ENCODE results near the gene MATCAP1.

Gene MATCAP1

DNA sequence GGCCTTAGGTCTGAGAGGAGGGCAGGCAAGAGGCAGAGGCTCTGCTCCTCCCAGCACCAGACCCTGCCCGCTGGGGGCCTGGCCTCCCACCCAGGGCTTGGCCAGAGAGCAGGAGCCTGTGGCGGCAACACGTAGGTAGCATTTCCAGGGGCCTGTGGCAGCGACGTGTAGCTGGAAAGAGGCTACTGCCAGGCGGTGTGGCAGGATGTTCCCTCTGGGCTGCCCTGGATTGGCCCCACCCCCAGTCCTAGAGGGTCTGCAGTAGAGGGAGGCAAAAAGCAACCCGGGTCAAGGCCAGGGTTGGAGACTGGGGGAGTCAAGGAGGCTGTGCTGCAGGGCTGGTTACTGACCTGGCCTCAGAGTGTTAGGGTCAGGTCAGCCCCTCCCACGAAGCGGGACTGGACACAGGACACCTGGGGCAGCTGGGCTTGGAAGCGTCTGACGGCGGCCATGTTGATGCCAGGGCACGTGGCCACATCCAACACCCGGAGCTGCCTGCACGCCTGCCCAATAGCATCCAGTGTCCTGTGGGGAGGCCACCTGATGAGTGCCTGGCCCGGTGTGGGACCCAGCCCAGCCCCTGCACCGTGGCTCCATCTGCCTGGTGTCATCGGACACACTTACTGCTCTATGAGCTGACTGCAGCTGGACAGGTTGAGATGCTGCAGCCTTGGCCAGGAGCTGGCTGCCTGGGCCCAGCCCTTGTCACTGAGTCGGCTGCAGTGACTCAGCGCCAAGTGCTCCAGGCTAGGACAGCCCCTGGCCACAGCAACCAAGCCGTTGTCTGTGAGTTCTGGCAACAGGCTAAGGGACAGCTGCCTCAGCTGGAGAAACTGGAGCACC lies 23.7 kb upstream of the MATCAP1 start:
- no peak for DNase-seq

DNA sequence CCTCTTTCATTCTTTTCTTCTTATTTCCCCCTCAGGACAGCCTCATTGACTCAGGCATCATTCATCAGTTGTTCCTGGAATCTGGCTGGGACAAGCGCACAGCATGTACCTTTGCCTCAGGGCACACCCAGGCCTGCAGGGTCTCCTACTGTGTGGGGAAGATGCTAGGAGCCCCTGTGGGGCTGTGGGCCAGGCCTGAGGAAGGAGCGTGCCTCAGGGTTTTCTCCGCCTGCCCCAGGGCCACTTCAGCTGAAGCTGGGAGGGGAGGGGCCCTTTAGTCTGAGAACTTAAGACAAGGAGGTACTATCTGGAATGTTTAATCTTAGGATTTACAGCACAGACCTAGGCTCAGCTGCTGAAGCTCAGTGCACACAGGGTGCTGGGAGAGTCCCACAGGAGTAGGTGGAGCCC lies 23.1 kb upstream of the MATCAP1 start:
- no peak for DNase-seq

DNA sequence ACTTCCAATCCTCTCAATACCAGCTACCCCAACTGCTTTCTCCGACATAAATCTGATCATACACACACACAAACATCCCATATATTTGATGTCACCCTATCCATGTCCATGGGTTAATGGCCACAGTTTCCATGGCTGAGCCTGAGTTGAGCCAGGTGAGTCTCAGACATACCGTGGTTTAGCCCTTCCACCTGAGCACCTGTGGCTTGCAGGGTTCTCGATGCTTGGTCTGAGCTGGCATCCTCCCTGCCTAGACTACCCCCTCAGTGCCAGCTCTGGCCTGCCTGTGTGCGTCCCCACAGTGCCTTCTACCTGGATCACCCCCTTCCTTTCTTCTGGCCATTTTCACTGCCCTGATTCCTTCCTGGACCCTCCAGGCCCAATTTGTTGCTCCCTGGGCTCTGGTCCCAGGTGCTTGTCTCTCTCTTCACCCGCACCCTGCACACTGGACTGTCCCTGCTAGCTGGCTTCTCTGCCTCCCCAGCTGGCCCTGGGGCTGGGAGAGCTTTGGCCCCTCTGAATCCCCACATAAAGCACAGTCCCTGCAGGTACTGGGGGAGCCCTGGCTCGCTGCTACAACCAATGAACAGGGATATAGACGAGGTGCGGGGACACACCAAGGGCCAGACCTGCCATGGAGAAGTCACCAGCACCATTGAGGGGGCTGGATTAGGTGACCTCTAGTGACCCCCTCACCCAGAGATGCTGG lies 22.5 kb upstream of the MATCAP1 start:
- DNase-seq = no peak

DNA sequence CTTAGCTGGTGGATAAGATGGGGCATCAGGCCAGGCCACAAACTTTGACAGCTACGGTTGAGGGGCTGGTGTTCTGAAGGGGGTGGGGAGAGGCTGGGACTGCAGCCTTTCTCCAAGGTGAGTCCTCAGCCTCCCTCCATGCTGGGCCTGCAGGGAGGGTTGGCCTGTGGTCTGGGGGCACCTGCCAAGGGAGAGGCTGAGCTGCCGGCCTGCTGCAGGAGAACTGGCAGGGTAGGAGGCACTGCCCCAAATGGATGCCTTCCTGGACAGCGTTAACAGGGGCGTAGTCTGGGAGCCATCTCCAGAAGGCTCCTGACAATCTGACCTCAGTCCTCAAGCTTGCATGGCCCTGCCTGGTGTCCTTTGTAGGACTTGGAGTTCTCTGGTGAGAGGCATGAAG lies 20.3 kb upstream of the MATCAP1 start:
- DNase-seq = no peak

DNA sequence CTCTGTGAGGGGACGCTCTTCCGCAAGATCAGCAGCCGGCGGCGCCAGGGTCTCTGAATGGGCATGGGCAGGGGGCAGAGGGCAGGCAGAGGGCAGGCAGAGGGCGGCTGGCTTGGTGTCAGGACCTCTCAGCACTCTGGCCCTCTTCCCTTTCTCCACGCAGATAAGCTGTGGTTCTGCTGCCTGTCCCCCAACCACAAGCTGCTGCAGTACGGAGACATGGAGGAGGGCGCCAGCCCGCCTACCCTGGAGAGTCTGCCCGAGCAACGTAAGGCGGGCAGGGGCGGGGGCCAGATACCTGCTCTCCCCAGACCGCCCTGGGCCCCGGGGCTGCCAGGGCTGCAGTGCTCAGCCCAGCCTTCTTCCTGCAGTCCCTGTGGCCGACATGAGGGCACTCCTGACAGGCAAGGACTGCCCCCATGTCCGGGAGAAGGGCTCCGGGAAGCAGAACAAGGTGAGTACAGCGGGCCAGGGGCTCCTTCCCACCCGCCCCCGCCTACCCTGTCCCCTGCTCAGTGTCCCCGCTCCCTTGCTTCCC lies 19.3 kb upstream of the MATCAP1 start:
- DNase-seq = no peak

DNA sequence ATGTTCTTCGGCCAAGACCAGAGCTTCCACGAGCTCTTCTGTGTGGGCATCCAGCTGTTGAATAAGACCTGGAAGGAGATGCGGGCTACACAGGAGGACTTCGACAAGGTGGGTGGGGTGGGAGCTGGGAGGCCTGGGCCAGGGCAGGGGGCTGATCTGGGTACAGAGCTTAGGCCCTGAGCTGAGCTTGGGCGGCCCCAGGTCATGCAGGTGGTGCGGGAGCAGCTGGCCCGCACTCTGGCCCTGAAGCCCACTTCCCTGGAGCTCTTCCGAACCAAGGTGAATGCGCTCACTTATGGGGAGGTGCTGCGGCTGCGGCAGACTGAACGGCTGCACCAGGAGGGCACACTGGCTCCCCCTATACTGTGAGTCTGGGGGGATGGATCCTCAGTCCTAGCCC lies 18.7 kb upstream of the MATCAP1 start:
- no peak for DNase-seq

DNA sequence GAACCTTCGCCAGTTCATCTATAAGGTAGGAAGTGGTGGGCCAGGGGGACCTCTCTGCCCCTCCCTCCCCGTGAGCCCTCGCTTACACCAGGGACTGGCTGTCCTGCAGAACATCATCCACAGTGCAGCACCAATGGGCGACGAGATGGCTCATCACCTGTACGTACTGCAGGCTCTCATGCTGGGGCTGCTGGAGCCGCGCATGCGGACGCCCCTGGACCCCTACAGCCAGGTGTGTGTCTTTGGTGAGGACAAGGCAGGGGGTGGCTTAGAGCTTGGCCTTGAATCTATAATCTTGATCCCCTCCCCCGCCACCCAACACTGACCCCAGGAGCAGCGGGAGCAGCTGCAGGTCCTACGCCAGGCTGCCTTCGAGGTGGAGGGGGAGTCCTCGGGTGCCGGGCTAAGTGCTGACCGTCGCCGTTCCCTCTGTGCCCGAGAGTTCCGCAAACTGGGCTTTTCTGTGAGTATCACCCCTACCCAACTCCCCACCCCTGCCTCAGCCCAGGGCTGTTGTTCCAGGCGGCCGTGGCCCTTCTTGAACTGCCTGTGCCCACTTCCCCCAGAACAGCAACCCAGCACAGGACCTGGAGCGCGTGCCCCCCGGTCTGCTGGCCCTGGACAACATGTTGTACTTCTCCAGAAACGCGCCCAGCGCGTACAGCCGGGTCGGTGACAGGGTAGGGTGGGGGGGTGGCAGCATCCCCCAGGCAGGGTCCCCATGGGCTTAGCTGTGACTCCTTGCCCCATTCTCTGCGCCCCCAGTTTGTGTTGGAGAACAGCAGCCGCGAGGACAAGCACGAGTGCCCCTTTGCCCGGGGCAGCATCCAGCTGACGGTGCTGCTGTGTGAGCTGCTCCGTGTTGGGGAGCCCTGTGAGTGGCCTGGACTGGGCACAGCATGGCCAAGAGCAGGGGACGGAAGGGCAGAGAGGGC lies 17.9 kb upstream of the MATCAP1 start:
- no peak for DNase-seq

DNA sequence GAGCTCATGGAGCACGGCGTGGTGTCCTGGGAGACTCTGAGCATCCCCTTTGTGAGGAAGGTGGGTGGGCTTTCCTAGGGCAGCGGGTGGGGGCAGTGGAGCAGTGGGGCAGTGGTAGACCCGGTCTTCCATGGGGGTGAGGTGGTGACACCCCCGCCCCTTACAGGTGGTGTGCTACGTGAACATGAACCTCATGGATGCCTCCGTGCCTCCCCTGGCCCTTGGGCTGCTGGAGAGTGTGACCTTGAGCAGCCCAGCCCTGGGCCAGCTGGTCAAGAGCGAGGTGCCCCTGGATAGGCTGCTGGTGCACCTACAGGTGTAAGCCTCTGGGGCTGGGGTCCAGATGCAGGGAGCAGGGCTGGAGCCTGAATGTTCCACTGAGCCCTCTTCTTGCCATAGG lies 16.7 kb upstream of the MATCAP1 start:
- DNase-seq = no peak

DNA sequence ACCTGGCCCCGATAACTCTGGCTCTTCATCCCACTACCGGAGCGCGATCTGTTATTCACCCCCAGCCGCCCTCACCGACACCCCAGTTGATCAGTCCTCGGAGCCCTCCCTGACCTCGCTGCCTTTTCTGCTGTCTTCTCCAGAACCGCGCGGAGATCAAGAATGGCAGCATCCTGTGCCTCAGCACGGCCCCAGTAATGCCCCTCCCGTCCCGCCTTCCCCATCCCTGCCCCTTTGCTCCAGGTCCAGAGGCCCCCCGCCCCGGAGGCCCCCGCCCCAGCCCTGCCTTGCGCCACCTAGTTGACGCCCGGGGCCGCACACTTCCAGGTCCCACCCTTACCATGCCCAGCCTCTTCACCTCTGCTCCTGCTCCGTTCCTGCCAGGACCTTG lies 16.0 kb upstream of the MATCAP1 start:
- DNase-seq = no peak

DNA sequence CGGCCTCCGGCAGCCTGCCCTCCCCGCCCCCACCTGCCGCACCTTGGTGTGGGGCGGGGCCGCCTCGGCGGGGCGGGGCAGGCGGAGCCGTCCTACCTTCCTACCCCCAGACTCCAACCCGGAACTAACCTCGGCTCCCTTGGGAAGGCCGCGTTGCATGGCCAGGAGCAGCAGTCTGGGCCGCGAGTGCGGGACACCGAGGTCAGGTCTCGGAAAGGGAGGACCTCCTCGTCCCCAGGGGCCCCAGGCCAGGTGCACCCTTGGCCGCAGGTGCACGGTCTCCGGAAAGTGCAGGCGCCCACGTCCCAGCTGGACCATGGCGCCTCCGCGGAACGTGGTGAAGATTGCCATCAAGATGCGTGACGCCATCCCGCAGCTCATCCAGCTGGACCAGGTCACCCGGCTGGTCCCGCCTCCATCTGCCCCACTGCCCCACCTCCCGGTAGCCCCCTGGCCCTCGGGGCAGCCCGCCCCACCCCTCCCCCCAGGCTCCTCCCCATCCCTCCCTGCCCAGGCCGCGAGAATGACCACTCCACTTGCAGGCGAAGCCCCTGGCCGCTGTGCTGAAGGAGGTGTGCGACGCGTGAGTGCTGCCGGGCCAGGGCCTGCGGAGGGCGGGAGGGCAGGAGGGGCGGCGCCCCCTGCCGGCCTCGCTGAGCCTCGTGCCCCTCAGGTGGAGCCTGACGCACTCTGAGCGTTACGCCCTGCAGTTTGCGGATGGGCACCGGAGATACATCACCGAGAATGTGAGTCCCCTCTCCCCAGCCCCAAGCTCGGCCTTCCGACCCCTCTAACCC lies 15.4 kb upstream of the MATCAP1 start, which contains the start of gene ELMO3:
Gene ELMO3 (plus strand): TSS at position 121 of the 797 bp plus-strand sequence. CDS start 196 bp downstream, at position 317.
- DNase-seq = no peak

DNA sequence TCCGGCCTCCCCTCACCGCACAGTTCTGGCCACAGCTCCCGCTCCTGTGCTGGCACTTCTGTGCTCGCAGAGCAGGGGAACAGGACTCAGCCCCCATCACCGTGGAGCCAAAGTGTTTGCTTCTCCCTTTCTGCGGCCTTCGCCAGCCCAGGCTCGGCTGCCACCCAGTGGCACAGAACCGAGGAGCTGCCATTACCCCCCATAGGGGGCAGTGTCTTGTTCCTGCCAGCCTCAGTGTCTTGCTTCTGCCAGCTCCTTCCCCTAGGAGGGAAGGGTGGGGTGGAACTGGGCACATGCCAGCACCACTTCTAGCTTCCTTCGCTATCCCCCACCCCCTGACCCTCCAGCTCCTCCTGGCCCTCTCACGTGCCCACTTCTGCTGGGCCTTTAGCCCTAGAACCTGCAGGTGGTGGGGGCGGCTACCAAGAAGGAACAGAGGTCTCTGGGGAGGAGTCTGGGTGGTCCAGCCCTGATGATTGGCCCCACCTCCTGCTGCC lies 14.5 kb upstream of the MATCAP1 start:
- DNase-seq = no peak

DNA sequence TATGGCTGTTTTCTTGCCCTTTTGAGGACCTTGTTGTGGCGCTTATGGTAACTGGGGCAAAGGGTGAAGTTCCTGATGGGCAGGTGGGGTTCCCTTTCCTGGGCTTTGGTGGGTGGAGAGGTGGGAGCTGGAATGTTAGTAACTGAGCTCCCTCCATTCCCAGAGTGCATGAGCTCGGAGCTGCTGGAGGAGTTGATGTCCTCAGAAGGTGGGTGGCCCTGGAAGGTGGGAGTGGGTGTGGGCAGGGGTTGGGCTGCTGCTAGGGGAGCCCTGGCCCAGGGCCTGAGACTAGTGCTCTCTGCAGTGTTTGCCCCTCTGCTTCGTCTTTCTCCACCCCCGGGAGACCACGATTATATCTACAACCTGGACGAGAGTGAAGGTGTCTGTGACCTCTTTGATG lies 13.9 kb upstream of the MATCAP1 start:
- DNase-seq = no peak

DNA sequence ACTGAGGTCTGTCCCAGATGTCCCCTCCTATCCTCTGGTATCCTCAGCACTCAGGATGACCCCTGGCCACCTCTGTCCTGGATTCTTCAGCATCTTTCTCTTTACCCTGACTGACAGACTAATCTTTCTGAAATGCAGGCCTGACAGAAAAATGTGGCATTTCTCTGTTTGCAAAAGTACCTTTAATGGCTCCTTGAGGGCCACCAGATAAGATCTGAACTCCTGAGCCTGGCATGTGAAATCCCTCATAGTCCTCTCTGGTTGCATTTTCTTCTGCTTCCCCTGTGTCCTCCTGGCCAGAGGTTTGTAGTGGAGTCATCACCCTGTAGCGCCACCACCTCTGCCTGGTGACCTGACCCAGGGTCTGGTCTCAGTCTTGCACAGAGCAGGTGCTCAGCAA lies 13.1 kb upstream of the MATCAP1 start:
- no peak for DNase-seq

DNA sequence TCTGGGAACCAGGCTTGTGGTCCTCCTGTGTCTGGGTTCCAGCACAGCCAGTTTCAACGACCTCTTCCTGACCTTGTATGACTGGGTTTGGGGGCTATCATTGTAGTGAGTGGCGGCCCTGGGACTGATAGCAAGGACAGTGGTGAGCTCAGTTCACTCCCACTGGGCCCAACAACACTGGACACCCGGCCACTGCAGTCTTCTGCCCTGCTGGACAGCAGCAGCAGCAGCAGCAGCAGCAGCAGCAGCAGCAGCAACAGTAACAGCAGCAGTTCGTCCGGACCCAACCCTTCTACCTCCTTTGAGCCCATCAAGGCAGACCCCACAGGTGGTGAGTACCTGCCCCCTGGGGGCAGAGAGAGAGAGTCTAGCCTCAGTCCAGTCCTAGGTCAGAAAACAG lies 11.9 kb upstream of the MATCAP1 start:
- DNase-seq = no peak

DNA sequence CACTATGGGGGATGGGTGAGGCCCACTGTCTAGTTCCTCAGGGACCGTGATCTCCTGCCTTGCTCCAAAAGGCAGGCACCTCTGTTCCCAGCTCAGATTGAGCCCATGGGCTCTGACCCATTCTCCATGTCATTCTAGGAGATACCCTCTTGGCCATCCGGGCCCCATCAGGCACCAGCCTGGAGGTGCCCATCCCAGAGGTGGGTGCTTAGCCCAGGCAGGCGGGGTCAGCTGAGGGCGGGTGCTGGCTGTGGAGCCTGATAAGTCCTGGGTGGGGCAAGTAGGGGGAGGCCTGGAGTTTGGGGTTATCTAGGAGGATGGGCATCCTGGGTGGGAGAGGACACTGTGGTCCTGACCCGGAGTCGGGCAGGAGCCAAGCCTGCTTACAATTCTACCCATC lies 10.5 kb upstream of the MATCAP1 start:
- no peak for DNase-seq

DNA sequence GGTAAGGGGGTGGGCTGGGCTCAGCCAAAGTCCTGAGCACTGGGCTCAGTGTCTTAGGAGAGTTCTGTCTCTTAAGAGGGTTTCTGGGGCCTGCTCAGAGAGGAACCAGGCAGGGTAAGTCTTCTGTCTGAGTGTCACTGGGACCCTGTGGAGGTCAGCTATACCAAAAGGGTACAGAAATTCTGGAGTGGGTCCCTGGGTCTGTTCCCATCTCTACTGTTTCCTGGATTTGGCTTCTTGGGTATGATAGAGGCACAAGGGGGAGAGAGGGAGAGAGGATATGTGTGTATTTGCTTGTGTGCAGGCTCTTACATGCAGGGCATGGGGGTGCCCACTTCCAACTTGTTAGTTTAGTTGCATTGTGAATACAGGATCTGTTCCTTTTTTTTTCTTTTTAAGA lies 9.8 kb upstream of the MATCAP1 start:
- DNase-seq = no peak

DNA sequence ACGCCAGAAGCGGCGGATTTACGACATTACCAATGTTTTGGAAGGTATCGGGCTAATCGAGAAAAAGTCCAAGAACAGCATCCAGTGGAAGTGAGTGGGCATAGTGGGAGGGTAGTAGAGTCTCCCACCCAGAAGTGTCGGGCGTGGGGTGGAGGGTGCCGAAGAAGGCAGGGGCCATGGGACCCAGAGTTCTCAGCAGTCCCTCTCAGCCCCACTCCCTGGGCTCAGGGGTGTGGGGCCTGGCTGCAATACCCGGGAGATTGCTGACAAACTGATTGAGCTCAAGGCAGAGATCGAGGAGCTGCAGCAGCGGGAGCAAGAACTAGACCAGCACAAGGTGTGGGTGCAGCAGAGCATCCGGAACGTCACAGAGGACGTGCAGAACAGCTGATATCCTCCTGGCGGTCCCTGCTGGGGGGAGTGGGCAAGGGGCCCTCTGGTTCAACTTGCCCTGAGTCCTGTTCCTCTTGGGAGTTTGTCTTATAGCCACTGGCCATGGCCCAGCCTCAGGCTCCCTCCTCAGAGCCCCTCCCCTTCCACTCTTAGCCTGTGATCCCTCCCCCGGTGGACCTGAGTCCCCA lies 9.1 kb upstream of the MATCAP1 start:
- DNase-seq = no peak

DNA sequence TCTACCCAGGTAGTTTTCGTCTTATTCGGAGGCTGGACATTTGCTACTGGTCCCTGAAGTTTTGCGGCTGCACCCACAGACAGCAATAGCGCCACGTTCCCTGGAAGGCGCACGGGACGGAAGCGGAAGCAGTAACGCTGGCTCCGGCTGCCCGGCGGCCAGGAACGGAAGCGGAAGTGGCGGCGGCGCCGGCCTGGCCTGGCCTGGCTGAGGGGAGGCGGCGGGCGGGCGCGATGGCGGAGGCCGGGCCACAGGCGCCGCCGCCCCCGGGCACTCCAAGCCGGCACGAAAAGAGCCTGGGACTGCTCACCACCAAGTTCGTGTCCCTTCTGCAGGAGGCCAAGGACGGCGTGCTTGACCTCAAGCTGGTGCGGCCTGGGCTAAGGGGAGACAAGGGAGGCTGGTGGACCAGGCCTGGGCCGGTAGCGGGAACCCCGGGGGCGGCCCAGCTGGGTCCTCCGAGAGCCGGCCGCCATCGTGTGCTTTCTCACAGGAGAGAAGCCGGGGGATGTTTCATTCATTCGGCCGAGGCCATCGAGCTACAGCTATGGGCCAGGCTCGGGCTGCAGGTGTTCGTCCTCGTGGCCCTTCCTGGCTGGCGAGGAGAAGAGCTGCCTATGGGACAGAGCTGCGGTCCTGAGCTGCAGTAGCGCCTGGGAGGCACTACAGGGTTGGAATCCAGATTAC lies 8.4 kb upstream of the MATCAP1 start, which contains the start of gene E2F4:
Gene E2F4 (plus strand): TSS at position 161 of the 687 bp plus-strand sequence. CDS start 73 bp downstream, at position 234.
- peak; percentile 87 for DNase-seq

DNA sequence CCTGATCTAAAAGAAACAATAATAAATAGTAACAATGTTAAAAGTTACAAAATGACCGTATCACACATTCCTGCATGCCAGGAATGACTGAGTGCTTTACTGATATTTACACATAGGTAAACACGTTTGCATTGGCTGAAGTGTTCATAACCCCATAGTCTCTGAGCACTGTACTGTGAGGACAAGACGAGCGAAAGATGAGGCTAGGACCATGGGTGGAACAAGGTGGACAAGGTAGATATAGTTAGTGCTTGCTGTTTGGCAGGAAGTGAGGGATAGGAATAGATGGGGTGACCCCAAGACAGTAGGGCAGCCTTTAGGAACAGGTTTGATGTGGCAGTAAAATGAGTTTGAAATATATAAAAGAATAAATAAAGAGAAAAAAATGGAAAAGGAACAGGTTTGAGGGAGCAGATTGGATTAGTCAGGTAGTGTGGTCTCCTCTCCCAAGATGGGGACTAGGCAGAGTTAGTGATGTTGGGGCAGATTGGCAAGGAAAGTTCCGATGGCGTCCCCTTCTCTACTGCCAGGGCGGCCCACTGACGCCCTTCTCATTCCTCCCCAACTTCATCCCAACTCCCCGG lies 7.7 kb upstream of the MATCAP1 start:
- DNase-seq = no peak
